Left kidney (tissue), 2 donors: ENCODE data around the gene UBL5. TPM values are rescaled to one million over a fixed set of nuclear protein-coding genes. Genes with fewer than 3 reads are reported as not detected.
"Not testable (repeated sequence)": the region's sequence is repeated elsewhere in the genome, so short reads cannot be mapped to it uniquely, and the experiment has no call there.

Experiments
- DNase-seq: peaks from one replicate; pipeline ENCODE4 v3.0.0-alpha.2; 2013
- polyA plus RNA-seq: library from polyadenylated mRNA; unstranded; fragments of 120-200 nt; gene quantifications from one replicate; pipeline ENCODE4 v1.2.1, GENCODE V29; 2013; ENCODE audit not compliant: insufficient read length

The UBL5 gene
- polyA plus RNA-seq, 1 donor: 265 TPM

GRCh38 chr19:9806803-9807202 is 20.9 kb upstream of the UBL5 start:
- no peak for DNase-seq

GRCh38 chr19:9808855-9809824 is 18.6 kb upstream of the UBL5 start:
- no peak for DNase-seq

GRCh38 chr19:9811139-9811538 is 16.6 kb upstream of the UBL5 start:
- DNase-seq: no peak

GRCh38 chr19:9818175-9818733 is 9.5 kb upstream of the UBL5 start:
- DNase-seq: no peak

GRCh38 chr19:9818734-9819595 is 8.8 kb upstream of the UBL5 start, which contains the start of gene FBXL12:
TSS of gene FBXL12 (minus strand) at chr19:9819079. CDS start at chr19:9818813, 266 bp downstream.
- peak; percentile 100 for DNase-seq

GRCh38 chr19:9819596-9819909 is 8.2 kb upstream of the UBL5 start:
- no peak for DNase-seq

GRCh38 chr19:9820034-9820433 is 7.7 kb upstream of the UBL5 start:
- DNase-seq: not testable (repeated sequence)

- no peak for DNase-seq
Measured at GRCh38 chr19:9823816-9824215, 3.9 kb upstream of the UBL5 start.

- DNase-seq: no peak
Measured at GRCh38 chr19:9828551-9829063, 889 bp downstream of the UBL5 start.

- DNase-seq: no peak
Measured at GRCh38 chr19:9834307-9834725, 6.6 kb downstream of the UBL5 start.

GRCh38 chr19:9834726-9835506 is 7.2 kb downstream of the UBL5 start, which contains the start of gene PIN1:
TSS of gene PIN1 (plus strand) at chr19:9835318. CDS start at chr19:9835345, 27 bp downstream.
- DNase-seq: peak; percentile 98

GRCh38 chr19:9835507-9835949 is 7.8 kb downstream of the UBL5 start:
- no peak for DNase-seq

- no peak for DNase-seq
Measured at GRCh38 chr19:9836021-9836420, 8.3 kb downstream of the UBL5 start.

- DNase-seq: no peak
Measured at GRCh38 chr19:9838324-9838723, 10.6 kb downstream of the UBL5 start.

- DNase-seq: no peak
Measured at GRCh38 chr19:9839415-9839814, 11.7 kb downstream of the UBL5 start.

GRCh38 chr19:9842834-9843625 is 15.3 kb downstream of the UBL5 start:
- no peak for DNase-seq

- not testable (repeated sequence) for DNase-seq
Measured at GRCh38 chr19:9843626-9844273, 16.0 kb downstream of the UBL5 start.

GRCh38 chr19:9847087-9847671 is 19.5 kb downstream of the UBL5 start:
- DNase-seq: no peak

- DNase-seq: no peak
Measured at GRCh38 chr19:9848060-9848459, 20.3 kb downstream of the UBL5 start.
